Mesothelial cell of epicardium (in vitro differentiated cells): ENCODE results near the gene PCA3. TPM values are rescaled to one million over a fixed set of nuclear protein-coding genes. Genes with fewer than 3 reads are reported as not detected.

Experiments
- DNase-seq, 2 experiments: peaks; one replicate each; pipeline ENCODE4 v3.0.0; 2021; ENCODE audit warnings: low spot score in 2 of 2; ENCODE audit not compliant: unreplicated experiment in 2 of 2
- H3K27ac Mint-ChIP-seq: 2 replicates; pipeline ENCODE4 v1.8.0; 2021; ENCODE audit warnings: mixed read lengths
- H3K27me3 Mint-ChIP-seq: 2 replicates; pipeline ENCODE4 v1.8.0; 2021; ENCODE audit warnings: low read depth, mixed read lengths
- H3K36me3 Mint-ChIP-seq: 2 replicates; pipeline ENCODE4 v1.8.0; 2021; ENCODE audit warnings: mixed read lengths
- H3K4me1 Mint-ChIP-seq: 2 replicates; pipeline ENCODE4 v1.8.0; 2021; ENCODE audit warnings: mixed read lengths
- H3K4me3 Mint-ChIP-seq: 2 replicates; pipeline ENCODE4 v1.8.0; 2021; ENCODE audit warnings: mild to moderate bottlenecking, moderate library complexity, mixed read lengths
- H3K9me3 Mint-ChIP-seq: 2 replicates; pipeline ENCODE4 v1.8.0; 2021; ENCODE audit warnings: mixed read lengths
- total RNA-seq: library from RNA; stranded (reverse); gene quantifications from 3 replicates; pipeline ENCODE4 v1.2.1, GENCODE V29; 2021
- TF ChIP-seq, protein P1 (sequence below): fragments of 200-600 bp; sonication (generic); IDR thresholded peaks from one replicate; pipeline ENCODE4 v1.5.0; 2021; ENCODE audit warnings: antibody characterized with exemption; ENCODE audit not compliant: unreplicated experiment

The PCA3 gene
- total RNA-seq, 1 donor from 2014 or later, result not detected

DNA sequence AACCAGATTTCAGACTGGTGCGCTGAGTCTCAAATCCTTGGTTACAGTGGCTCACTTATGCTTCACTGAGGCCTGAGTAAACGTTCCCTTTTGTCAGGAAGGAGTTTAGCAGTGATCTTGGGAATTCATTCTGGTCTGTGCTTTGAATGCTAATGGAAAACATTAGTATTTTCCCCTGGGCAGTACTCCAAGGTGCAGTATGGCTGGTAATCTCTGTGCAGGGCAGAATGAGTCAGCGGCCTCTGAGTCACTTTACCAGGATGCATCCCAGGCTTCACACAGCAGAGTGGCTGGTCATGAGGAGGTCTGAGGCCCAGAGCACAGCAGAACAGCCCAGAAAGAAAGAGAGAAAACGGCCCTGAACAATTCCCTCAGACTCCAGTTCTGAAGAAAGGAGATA is 54.0 kb downstream of the PCA3 start:
- peak overlapping the region; percentile 41 for H3K27ac Mint-ChIP-seq
- H3K27me3 Mint-ChIP-seq, result no peaks in the 10 kb centered on the region
- DNase-seq, result no peak
- H3K4me3 Mint-ChIP-seq, result no peak overlapping the region
- TF ChIP-seq, protein P1, sequence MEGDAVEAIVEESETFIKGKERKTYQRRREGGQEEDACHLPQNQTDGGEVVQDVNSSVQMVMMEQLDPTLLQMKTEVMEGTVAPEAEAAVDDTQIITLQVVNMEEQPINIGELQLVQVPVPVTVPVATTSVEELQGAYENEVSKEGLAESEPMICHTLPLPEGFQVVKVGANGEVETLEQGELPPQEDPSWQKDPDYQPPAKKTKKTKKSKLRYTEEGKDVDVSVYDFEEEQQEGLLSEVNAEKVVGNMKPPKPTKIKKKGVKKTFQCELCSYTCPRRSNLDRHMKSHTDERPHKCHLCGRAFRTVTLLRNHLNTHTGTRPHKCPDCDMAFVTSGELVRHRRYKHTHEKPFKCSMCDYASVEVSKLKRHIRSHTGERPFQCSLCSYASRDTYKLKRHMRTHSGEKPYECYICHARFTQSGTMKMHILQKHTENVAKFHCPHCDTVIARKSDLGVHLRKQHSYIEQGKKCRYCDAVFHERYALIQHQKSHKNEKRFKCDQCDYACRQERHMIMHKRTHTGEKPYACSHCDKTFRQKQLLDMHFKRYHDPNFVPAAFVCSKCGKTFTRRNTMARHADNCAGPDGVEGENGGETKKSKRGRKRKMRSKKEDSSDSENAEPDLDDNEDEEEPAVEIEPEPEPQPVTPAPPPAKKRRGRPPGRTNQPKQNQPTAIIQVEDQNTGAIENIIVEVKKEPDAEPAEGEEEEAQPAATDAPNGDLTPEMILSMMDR, result no peak
- no peaks in the 10 kb centered on the region for H3K36me3 Mint-ChIP-seq
- peaks cover 15% of the 10 kb centered on the region for H3K4me1 Mint-ChIP-seq
- H3K9me3 Mint-ChIP-seq, result peaks cover 3% of the 10 kb centered on the region

DNA sequence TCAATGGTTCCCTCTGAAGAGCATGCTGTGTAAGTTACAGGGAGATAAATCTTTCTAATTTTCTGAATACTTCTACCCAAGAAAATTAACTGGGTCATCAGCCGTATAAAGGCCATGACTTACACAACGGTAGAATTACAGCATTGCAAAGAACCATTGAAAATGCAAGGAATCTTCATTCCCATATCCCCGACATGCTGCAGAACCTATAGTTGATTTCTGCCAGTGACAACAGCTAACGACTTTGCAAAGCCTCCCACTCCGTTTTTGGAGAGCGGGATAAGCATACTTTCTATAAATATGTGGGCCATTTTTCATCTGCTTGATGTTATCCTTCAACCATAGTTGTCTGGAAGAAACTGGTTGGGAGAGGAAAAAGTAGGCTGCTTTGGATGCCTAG is 56.2 kb downstream of the PCA3 start:
- Mint-ChIP-seq H3K4me1 (peaks cover 25% of the 10 kb centered on the region), H3K36me3 (no peaks in the 10 kb centered on the region), H3K27me3 (no peaks in the 10 kb centered on the region), H3K4me3 (no peak overlapping the region), H3K27ac (no peak overlapping the region), H3K9me3 (peaks cover 3% of the 10 kb centered on the region)
- no peak for DNase-seq
- TF ChIP-seq, protein P1, result no peak

DNA sequence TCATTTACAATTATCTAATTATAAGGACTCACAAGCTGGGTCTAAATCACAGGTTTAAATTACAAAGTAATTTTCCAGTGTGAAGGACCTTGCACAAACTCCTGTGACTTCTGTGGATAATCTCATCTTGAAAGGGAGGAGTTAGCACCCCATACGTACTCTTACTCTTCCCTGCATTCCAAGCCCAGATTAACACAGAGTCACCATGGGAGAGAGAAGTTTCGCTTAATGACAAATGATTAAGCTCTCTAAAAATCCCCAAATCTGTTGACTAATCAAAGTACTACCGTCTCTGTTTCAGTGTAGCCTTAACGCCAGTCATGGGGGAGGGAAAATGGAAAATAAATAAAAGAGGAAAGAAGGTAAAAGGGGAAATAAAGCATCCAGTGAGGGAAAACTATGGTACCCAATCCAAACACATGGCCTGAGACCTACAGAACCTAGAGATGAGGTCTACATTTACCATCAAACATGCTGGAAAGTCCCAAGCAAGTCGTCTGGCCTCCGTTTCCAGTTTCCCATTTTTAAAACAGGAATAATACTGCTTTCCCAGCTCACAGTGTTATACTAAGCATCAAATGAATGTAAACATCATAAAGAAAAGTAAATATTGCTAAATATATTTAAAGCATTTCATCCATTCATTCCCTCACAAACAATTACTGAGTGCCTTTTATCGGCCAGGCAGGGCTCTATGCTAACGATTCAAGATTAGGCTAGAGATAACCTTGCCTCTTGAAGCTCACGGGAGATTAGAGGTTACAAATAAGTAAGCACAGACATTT is 63.2 kb downstream of the PCA3 start:
- H3K9me3 Mint-ChIP-seq, result peaks cover 17% of the 10 kb centered on the region
- no peak for DNase-seq
- no peaks in the 10 kb centered on the region for H3K27me3 Mint-ChIP-seq
- no peak overlapping the region for H3K4me3 Mint-ChIP-seq
- peaks cover 6% of the 10 kb centered on the region for H3K36me3 Mint-ChIP-seq
- no peak overlapping the region for H3K27ac Mint-ChIP-seq
- H3K4me1 Mint-ChIP-seq, result peaks cover 11% of the 10 kb centered on the region
- TF ChIP-seq, protein P1, result no peak

DNA sequence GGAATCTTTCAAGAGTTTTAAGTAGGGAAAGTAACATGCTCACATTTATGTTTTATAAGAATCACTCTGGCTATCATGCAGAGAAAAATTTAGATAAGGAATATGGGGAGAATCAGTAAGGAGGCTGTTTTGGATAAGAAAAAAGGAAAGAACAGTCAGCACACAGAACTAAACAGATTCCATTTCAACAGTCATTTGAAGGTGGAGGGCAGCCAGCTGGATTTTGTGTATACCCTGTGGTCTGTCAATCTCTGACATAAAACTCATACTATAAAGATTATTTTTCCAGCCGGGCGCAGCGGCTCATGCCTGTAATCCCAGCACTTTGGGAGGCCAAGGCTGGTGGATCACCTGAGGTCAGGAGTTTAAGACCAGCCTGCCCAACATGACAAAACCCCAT is 64.2 kb downstream of the PCA3 start:
- H3K36me3 Mint-ChIP-seq, result peaks cover 6% of the 10 kb centered on the region
- H3K27ac Mint-ChIP-seq, result no peak overlapping the region
- H3K27me3 Mint-ChIP-seq, result no peaks in the 10 kb centered on the region
- TF ChIP-seq, protein P1, result no peak
- peaks cover 17% of the 10 kb centered on the region for H3K9me3 Mint-ChIP-seq
- no peak for DNase-seq
- H3K4me3 Mint-ChIP-seq, result no peak overlapping the region
- peaks cover 8% of the 10 kb centered on the region for H3K4me1 Mint-ChIP-seq

DNA sequence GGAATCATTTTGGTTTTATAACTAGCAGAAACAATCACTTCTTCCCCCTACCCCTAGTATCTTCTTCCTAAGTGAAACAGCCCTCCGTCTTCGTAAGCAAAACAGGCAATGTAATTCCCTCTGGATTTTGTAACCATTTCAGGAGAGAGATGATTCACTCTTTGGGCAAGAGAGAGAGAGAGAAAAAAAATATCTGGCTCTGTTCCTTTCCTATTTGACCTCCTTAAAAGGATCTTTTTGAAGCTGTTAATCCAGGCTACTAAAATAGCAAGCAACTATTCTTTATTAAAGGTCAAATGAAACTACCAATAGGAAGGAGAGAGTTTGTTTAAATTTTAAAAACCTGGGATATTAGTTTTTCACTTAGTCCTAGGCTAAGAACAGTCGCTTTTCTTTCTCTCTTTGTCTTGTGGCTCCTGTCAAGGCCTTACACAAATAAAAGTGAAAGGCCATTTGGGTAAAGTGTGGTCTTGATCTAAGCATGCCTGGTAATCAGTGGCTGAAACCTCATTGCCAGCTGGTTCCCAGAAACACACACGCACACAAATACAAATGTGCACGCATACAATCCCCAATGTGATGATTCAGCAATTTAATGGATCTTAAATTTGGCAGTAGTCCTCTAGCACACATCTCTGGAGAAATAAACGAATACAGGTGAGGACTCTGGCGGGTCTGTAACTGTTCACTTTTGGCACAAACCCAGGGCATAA is 71.5 kb downstream of the PCA3 start:
- peak overlapping the region; percentile 67 for H3K27ac Mint-ChIP-seq

More for the DNA sequence above, 71.5 kb downstream of the PCA3 start:
- Mint-ChIP-seq H3K9me3 (peaks cover 4% of the 10 kb centered on the region), H3K4me1 (peaks cover 5% of the 10 kb centered on the region), H3K27me3 (no peaks in the 10 kb centered on the region), H3K4me3 (no peak overlapping the region), H3K36me3 (peaks cover 2% of the 10 kb centered on the region)
- TF ChIP-seq, protein P1, result no peak
- no peak for DNase-seq

Other genes with a start within 250 kb of the PCA3 start
- 3.1 to 3.5 TPM (median 3.4 TPM) in 3 replicates for gene PRUNE2, start 141.7 kb downstream of the PCA3 start, total RNA-seq